Pulmonary artery endothelial cell (primary cell): ENCODE measurements around the gene SORCS2. TPM values are rescaled to one million over a fixed set of nuclear protein-coding genes. Genes with fewer than 3 reads are reported as not detected.
"Not testable (repeated sequence)": the region's sequence is repeated elsewhere in the genome, so short reads cannot be mapped to it uniquely, and the experiment has no call there.

Experiments used
- DNase-seq: peaks from one replicate; pipeline ENCODE4 v3.0.0-alpha.2; 2011; ENCODE audit warnings: low read depth, low spot score
- total RNA-seq: library from RNA; depleted of rRNA; stranded (reverse); fragments of >200 nt; gene quantifications from 2 replicates; pipeline ENCODE4 v1.2.3, GENCODE V29; 2014

The SORCS2 gene
- total RNA-seq, 1 donor from 2014 or later = not detected

- no peak for DNase-seq
These were observed 31.9 kb upstream of the SORCS2 start for GRCh38 chr4:7160439-7160838.

GRCh38 chr4:7160951-7161440 lies 31.3 kb upstream of the SORCS2 start:
- no peak for DNase-seq

GRCh38 chr4:7161721-7162214 lies 30.6 kb upstream of the SORCS2 start:
- no peak for DNase-seq

- not testable (repeated sequence) for DNase-seq
These were observed 27.1 kb upstream of the SORCS2 start for GRCh38 chr4:7165056-7165873.

DNA sequence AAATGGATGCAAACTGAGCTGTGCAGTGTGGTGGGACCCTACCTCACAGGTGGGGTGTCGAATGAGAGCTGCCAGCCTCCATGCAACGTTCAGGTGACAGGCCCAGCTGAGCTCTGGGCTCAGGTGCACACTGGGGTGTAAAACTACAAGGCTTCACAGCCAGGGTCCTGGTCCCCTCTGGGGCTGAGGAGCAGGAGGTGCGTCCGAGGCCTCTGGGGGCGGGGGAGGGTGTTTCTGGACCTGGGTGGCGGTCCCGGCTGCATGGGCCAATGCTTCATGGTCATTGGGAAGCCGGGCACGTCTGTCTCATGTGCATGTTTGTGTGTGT lies 26.5 kb upstream of the SORCS2 start:
- no peak for DNase-seq

GRCh38 chr4:7166237-7166636 lies 26.1 kb upstream of the SORCS2 start:
- DNase-seq = no peak

DNA sequence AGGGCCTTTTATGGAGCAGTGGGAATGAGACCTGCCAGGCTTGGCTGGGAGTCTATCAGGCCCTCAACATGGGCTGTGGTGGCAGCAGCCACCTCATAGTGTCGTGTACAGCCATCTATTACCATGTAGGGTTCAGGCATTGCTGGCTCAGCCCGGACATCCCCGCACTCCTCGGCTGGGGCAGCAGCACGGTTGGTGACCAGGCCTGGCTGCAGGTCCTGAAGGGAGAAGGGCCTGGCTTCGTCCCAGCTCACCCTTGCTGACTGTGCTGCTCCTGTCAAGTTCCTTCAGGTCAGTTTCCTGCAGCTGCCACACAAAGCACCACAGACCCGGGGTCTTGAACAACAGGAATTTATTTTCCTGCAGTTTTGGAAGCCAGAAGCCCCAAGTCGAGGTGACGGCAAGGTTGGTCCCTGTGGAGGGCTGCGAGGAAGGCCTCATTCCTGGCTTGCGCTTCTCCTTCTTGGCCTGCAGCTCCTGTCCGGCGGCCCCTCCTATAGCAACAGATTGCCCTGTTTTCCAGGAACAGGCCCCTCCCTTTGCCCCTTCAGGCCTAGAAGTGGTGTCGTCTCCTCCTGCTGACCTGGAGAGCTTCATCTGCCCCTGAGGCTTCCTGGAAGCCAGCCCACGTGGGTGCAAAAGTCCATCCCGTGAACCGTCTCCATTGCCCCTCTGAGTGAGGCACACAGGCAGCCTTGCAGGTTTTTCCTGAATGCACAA lies 25.2 kb upstream of the SORCS2 start:
- no peak for DNase-seq

- DNase-seq = no peak
These were observed 24.6 kb upstream of the SORCS2 start for GRCh38 chr4:7167706-7168105.

DNA sequence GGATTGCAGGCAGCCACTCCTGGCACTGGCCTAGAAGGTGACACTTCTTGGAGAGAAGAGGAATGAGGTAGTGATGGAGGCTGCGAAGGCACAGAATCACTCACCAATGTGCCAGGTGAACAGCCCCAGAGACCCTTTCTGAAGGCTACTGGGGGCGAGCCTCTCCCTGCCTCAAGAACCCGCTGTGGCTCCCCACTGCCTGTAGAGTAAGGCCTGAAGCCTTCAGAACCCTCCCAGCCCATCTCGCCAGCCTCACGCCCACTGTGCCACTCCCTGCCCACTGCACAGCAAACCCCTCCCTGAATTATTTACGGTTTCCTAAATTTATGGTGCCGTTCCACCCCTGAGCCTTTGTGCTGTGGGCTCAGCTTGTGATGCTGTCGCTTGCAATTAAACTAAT lies 24.2 kb upstream of the SORCS2 start:
- DNase-seq = no peak

DNA sequence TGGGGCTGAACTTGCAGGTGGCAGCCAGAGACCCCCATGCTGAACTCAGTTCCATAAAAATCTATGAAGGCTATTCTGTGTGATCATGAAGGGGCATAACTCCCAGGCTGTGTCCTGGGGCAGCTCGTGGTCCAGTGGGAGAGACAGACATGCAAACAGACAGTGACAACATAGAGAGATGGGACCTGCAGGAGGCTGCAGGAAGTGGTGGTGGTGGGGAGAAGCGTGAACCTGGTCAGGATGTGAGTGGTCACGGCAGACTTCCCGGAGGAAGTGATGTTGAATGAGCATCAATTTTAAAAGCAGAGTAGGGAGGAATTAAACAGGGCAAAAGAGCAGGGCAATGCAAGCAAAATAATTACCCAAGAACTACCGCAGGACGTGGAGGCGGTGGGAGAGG lies 23.2 kb upstream of the SORCS2 start:
- DNase-seq = no peak

DNA sequence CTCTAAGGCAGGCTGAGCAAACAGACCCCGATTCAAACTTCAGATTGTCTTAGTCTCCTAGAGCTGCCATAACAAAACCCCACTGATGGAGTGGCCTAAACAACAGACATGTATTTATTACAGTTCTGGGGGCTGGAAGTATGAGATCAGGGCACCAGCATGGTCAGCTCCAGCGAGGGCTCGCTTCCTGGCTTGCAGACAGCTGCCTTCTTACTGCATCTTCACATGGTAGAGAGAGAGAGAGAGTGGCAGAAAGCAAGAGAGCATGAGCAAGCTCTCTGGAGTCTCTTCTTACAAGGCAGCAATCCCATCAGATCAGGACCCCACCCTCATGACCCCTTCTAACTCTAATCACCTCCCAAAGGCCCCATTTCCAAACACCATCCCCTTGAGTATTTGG lies 22.3 kb upstream of the SORCS2 start:
- DNase-seq = no peak

DNA sequence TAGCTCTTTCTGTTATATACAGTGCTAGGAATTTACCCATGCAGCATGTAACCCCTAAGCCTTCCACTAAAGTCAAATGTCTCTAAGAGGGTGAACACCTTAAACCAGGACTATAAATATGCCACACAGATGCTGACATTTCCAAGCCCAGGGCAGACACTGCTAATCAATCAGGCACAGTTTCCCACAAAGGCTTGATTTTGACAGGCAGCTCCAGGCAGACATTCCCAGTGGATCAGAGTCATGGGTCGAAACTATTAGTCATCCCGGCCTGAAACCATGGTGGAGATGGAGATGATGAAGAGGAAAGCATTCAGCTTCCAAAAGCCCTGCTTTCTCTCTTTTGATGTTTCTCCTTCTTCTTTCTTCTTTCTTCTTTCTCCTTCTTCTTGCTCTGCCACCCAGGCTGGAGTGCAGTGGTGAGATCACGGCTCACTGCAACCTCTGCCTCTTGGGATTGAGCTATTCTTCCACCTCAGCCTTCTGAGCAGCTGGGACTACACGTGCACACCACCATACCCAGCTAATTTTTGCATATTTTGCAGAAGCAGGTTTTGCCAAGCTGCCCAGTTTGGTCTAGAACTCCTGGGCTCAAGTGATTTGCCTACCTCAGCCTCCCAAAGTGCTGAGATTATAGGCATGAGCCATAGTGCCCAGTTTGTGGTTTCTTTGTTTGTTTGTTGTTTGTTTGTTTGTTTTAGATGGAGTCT lies 21.0 kb upstream of the SORCS2 start:
- no peak for DNase-seq

DNA sequence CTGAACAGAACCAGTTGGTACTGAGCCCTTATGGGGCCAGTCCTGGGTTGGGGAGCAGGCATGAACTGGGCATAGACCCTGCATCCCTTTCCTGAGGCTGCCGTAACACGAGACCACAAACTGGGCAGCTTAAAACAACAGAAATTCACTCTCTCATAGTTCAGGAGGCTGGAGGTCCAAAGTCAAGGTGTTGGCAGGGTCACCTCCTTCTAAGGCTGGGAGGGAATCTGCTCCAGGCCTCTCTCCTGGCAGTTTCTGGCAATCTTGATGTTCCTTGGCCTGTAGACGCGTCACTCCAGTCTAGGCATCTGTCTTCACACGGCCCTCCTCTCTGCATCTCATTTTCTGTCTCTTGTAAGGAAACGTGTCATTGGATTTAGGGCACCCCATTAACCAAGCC lies 19.8 kb upstream of the SORCS2 start:
- DNase-seq = no peak

DNA sequence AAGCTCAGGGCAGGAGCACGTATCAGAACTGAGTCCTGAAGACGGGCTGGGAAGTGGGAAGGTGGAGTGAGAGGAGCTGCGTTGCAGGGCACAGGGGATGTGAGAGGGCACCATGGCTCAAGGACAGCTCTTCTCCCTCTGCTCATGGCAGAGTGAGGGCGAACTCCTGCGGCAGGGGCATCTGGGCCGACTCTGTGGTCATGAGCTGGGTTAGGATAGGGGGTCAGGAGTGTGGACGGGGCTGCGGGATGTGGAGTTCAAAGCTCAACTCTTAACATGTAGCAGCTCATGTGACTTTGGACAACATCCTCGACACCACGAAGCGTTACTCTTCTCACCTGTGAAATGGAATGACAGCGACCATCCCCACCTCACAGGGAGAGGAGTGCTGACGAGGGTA lies 19.4 kb upstream of the SORCS2 start:
- DNase-seq = no peak

DNA sequence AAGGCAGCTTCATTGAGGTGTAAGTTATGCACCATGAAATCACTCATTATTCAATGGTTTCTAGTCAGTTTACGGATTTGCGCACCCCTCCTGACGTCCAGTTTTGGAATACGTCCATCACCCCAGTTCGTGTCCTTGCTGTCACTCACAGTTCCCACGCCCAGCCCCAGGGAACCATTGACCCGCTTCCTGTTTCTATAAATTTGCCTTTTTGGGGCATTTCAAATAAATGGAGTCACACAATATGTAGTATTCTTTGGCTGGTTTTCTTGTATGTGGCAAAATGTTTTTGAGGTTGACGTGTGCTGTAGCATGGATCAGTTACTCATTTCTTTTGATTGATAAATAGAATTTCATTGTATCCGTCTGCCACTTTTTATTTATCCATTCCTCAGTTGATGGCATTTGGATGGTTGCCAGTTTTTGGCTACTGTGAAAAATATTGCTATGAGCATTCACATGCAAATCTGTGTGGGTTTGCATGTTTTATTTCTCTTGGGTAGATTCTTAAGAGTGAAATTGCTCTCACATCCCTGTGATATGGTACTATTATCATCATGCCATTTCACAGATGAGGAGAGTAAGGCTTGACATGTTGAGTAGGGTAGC lies 18.4 kb upstream of the SORCS2 start:
- no peak for DNase-seq

GRCh38 chr4:7179158-7179557 lies 13.2 kb upstream of the SORCS2 start:
- DNase-seq = no peak

GRCh38 chr4:7180938-7181337 lies 11.4 kb upstream of the SORCS2 start:
- no peak for DNase-seq

GRCh38 chr4:7182616-7183015 lies 9.7 kb upstream of the SORCS2 start:
- DNase-seq = no peak

DNA sequence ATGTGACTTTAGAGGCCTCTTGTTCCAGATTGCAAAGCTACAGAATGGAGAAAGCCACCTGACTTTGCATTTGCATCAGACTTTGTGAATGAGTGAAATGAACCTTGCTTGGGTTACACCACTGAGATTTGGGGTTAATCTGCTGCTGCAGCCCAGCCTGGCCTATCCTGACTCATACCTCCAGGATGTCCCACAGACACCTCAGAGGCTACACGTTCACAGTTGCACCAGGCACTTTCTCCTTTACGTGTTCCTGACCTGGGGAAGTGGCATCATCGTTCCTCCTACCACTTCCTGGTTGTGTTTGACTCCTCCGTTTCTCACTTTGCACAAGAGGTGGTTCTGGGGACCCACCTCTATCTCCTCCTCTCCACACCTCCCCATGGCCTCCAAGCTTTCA lies 9.2 kb upstream of the SORCS2 start:
- DNase-seq = no peak

GRCh38 chr4:7183780-7184460 lies 8.4 kb upstream of the SORCS2 start:
- no peak for DNase-seq

DNA sequence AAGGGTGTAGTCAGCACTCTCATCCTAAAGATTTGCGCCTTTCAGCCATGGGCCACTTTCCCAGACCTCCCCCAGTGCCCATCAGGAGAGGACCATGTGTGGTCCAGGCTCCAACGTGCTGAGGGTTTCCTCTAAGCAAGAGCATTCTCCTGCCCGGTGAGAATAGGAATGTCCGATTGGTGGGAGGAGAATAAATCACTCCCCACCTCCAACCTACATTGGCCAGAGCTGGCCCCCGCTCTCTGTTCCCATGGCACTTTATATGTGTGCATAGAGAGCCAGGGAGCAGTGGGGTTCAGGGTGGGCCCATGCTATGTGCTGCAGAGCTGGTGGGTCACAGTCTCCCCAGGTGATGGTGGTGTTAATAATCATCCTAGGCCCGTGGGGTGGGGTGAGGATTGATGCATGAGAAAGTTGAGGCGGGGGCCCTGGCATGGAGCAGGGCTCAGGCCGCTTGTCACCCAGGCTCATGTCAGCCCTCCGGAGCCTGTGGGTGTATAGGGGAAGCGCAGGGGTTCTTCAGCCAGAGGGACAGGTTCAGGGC lies 6.8 kb upstream of the SORCS2 start:
- DNase-seq = no peak
